Right lobe of liver (tissue), 4 donors: ENCODE results near the gene LGR4.

Experiments
- POLR2A ChIP-seq: fragments of 450-650 bp; IDR thresholded peaks from one replicate; pipeline ENCODE4 v1.6.1; 2017; ENCODE audit warnings: antibody characterized with exemption, mild to moderate bottlenecking
- TF ChIP-seq, protein P1 (sequence below), 4 donors: fragments of 200-600 bp in 3 of 4; fragments of 450-650 bp in 1 of 4; IDR thresholded peaks; one replicate each; pipeline versions ENCODE4 v1.5.1 to v1.8.0; 2016 to 2022; ENCODE audit warnings: antibody characterized with exemption in 4 of 4, mild to moderate bottlenecking in 2 of 4
- donor health status: DM: no; HTN: no; CAD: no.
- donor health status: DM: no; HTN: no; CAD: no.
- donor health status: DM: no; HTN: yes; CAD: no.

DNA sequence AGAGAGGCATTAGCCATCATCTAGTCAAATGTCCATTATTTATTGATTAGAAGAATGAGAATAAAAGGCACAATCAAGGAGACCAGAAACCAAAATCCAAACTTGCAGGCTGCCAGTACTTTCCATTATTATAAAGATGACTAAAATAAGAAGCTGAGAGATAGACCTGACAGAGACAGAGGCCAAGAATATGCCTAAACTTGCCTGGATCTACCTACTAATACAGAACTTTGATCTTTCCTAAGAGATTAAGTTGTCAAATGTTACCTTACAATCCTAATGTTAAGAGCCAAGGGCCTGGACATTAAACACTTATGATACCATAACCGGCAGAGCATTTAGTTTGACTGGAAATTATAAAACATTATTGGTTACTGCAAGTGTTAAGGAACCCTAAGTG, 6.2 kb downstream of the LGR4 start:
- TF ChIP-seq POLR2A = no peak
- TF ChIP-seq, protein P1, sequence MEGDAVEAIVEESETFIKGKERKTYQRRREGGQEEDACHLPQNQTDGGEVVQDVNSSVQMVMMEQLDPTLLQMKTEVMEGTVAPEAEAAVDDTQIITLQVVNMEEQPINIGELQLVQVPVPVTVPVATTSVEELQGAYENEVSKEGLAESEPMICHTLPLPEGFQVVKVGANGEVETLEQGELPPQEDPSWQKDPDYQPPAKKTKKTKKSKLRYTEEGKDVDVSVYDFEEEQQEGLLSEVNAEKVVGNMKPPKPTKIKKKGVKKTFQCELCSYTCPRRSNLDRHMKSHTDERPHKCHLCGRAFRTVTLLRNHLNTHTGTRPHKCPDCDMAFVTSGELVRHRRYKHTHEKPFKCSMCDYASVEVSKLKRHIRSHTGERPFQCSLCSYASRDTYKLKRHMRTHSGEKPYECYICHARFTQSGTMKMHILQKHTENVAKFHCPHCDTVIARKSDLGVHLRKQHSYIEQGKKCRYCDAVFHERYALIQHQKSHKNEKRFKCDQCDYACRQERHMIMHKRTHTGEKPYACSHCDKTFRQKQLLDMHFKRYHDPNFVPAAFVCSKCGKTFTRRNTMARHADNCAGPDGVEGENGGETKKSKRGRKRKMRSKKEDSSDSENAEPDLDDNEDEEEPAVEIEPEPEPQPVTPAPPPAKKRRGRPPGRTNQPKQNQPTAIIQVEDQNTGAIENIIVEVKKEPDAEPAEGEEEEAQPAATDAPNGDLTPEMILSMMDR (IDR thresholded peaks at IDR 0.05) = no peak
